Lung (tissue), 12 donors: ENCODE results near the gene ANO9. TPM values are rescaled to one million over a fixed set of nuclear protein-coding genes. Genes with fewer than 3 reads are reported as not detected.

ENCODE experiments used
- ATAC-seq: fragments of 200-7000 bp; cut with Tn5 transposase; one replicate; pipeline ENCODE4 v1.9.1; 2020; ENCODE audit warnings: moderate number of reproducible peaks; ENCODE audit not compliant: insufficient read depth, low FRiP score
- DNase-seq, 3 donors: peaks; one replicate each; pipeline ENCODE4 v3.0.0-alpha.2; 2013 to 2017
- H3K27ac ChIP-seq, 2 donors: one replicate each; pipeline ENCODE4 v1.5.1; 2013; ENCODE audit warnings: mild to moderate bottlenecking in 2 of 2, moderate library complexity in 2 of 2, control low read depth in 1 of 2, inconsistent platforms in 1 of 2, low read depth in 1 of 2, low read length in 1 of 2
- H3K27me3 ChIP-seq, 3 donors: one replicate each; pipeline ENCODE4 v1.5.1; 2013; ENCODE audit warnings: low read length in 2 of 3; ENCODE audit not compliant: control insufficient read depth in 3 of 3, insufficient read depth in 3 of 3
- H3K36me3 ChIP-seq, 4 donors: one replicate each; pipeline ENCODE4 v1.5.1; 2013; ENCODE audit warnings: low read length in 4 of 4, mild to moderate bottlenecking in 1 of 4, moderate library complexity in 1 of 4; ENCODE audit not compliant: control insufficient read depth in 4 of 4, insufficient read depth in 4 of 4
- H3K4me1 ChIP-seq, 5 donors: one replicate each; pipeline ENCODE4 v1.5.1; 2013; ENCODE audit warnings: low read length in 5 of 5, mild to moderate bottlenecking in 2 of 5, moderate library complexity in 1 of 5; ENCODE audit not compliant: control insufficient read depth in 5 of 5, insufficient read depth in 5 of 5
- H3K4me3 ChIP-seq: one replicate; pipeline ENCODE4 v1.5.1; 2013; ENCODE audit warnings: mild to moderate bottlenecking, control low read depth, moderate library complexity
- H3K9ac ChIP-seq, 2 donors: one replicate each; pipeline ENCODE4 v1.5.1; 2013; ENCODE audit warnings: low read length in 2 of 2, control low read depth in 1 of 2; ENCODE audit not compliant: insufficient read depth in 1 of 2
- H3K9me3 ChIP-seq, 4 donors: one replicate each; pipeline ENCODE4 v1.5.1; 2013; ENCODE audit warnings: low read length in 3 of 4, mild to moderate bottlenecking in 1 of 4, moderate library complexity in 1 of 4; ENCODE audit not compliant: control insufficient read depth in 4 of 4, insufficient read depth in 3 of 4
- CTCF ChIP-seq: IDR thresholded peaks from 2 replicates; pipeline ENCODE4 v1.5.1; 2012; ENCODE audit warnings: mild to moderate bottlenecking; ENCODE audit errors: control extremely low read depth, extremely low read depth
- WGBS, 2 donors: extraction: QIAGEN DNeasy Blood & Tissue Kit; methylation state at CpG; one replicate each; pipeline ENCODE4 v1.1.7; 2013; 5-methylcytosine and 5-hydroxymethylcytosine counted together
- polyA plus RNA-seq, 2 donors: library from polyadenylated mRNA; stranded (reverse); fragments of 200-250 nt; gene quantifications; one replicate each; pipeline ENCODE4 v1.2.1, GENCODE V29; 2013
- total RNA-seq, 2 donors: library from RNA; depleted of rRNA in 1 of 2; stranded (reverse); fragments of >200 nt in 1 of 2; gene quantifications; one replicate each; pipeline ENCODE4 v1.2.1, GENCODE V29; 2014 to 2021
- donor health status: control.
- donor health status: control.
- donor health status: Bipolar disorder and iron deficiency.
- donor health status: healthy.
- donor health status: DM: yes; HTN: yes; CAD: no.

ANO9 gene
- total and polyA plus RNA-seq, 4 donors: 5.8 to 18.6 (median 13.2) TPM

DNA sequence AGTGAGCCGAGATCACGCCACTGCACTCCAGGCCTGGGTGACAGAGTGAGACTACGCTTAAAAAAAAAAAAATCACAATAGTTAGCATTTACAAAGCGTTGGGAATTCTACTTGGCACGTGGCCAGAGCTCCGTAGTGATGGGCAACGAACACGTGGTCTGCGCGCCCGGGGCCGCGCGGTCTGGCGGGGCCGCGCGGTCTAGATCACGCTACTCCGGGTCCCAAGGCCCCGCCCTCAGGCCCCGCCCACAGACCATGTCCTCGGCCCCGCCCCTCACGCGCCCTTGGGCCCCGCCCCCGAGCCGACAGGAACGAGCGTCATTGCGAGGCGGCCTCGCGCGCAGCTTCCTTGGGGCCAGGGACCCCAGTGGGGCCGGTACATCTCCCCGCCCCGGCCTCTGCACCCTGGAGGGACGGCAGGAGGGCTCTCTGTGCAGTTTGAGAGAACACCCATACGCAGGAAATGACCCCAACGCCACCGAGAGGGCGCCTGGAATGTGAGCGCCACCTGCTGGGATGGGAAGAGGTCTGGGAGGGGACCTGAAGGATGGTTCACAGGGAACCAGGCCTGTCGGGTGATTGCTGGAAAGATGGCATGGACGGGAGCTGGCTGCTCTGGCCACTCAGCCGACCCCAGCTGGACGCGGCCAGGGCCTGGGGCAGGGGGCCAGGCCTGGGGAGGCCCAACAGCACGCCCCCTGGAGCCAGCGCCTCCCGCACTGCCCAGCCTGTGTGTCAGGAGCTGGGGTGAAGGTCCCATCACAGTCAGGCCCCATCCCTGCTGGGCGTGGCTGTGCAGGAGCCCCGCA lies 6.3 kb upstream of the ANO9 start:
- Histone ChIP-seq H3K27me3 (no peaks in the 10 kb centered on the region), H3K9me3 (no peaks in the 10 kb centered on the region), H3K4me1 (peaks cover 0 to 27% (median 11%) of the 10 kb centered on the region in 5 donors), H3K9ac (peak overlapping the region in 1 of 2 donors; percentile 16), H3K4me3 (peak overlapping the region; percentile 39), H3K36me3 (peaks cover 0 to 6% (median 4%) of the 10 kb centered on the region in 4 donors), H3K27ac (peak overlapping the region; percentile 90 to 97)
- peak; percentile 78 for TF ChIP-seq CTCF
- ATAC-seq (peak; percentile 84), DNase-seq (peak; percentile 96)
- 3 to 4% methylated on average over 52 to 55 of the region's 55 CpGs for WGBS, 2 donors

- DNase-seq (no peak), ATAC-seq (no peak)
- H3K9ac ChIP-seq: no peak overlapping the region
- H3K4me3 ChIP-seq: no peak overlapping the region
- WGBS, 2 donors: 79 to 88% methylated on average over 7 of the region's 7 CpGs
- H3K27me3 ChIP-seq: no peaks in the 10 kb centered on the region
- no peak overlapping the region for H3K27ac ChIP-seq
- no peaks in the 10 kb centered on the region for H3K9me3 ChIP-seq
- no peaks in the 10 kb centered on the region for H3K36me3 ChIP-seq
- peaks cover 0 to 29% (median 11%) of the 10 kb centered on the region in 5 donors for H3K4me1 ChIP-seq
- no peak for TF ChIP-seq CTCF
These were observed 5.1 kb upstream of the ANO9 start for GRCh38 chr11:446891-447290.

DNA sequence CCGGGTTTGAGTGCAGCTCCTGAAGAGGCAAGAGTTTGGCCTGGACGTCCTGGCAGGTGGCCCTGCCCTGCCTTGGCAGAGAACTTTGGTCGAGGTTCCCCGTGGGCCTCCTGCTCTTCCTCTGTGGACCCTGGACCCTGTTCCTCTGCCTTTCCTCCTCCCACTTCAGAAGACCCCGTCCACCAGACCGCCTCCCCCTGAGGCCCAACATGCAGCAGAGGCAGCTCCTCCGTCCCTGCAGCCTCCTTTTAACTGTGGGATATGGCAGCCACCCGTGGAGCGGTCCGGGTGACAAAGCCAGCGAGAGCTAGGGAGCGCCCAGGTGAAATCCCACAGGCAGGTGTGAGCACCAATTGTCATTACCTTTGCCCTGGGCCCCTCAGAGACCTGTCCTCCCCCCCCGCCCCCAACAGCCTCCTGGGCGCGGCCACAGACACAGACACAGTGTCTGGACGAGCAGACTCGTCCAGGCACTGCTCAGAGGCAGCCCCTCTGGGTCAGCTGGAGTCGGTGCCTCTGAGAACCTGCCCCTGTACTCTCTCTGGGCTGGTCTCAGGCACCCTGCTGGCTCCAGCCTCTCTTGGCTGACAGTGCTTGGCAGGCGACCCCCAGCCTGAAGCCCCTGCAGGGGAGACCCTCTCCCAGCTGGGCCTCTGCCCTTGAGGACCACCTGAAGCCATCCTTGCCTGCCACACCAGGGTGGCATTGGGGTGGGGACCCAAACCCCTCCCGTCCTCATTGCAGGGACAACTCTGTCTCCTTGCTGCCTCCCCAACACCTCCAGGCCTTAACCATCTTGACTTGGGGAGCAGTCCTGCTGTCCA lies 4.2 kb upstream of the ANO9 start:
- TF ChIP-seq CTCF: no peak
- no peak overlapping the region for H3K4me3 ChIP-seq
- H3K36me3 ChIP-seq: no peaks in the 10 kb centered on the region
- DNase-seq (no peak), ATAC-seq (no peak)
- H3K27me3 ChIP-seq: no peaks in the 10 kb centered on the region
- H3K9ac ChIP-seq: no peak overlapping the region
- WGBS, 2 donors: 77 to 84% methylated on average over 20 of the region's 20 CpGs
- H3K9me3 ChIP-seq: no peaks in the 10 kb centered on the region
- peaks cover 0 to 22% (median 4%) of the 10 kb centered on the region in 5 donors for H3K4me1 ChIP-seq
- no peak overlapping the region for H3K27ac ChIP-seq
